Heart left ventricle (tissue), 13 donors: ENCODE measurements around the gene SH3YL1.

Experiments used
- CTCF ChIP-seq, 12 donors: fragments of 200-600 bp; sonication (generic) in 4 of 12; IDR thresholded peaks; one replicate each; pipeline versions ENCODE4 v1.5.0 to v1.8.0; 2018 to 2022; ENCODE audit warnings: antibody characterized with exemption in 12 of 12, mild to moderate bottlenecking in 5 of 12
- POLR2A ChIP-seq, 2 donors: fragments of 450-650 bp; IDR thresholded peaks; one replicate each; pipeline ENCODE4 v1.6.1; 2017; ENCODE audit warnings: antibody characterized with exemption in 2 of 2, mild to moderate bottlenecking in 2 of 2, moderate library complexity in 2 of 2
- donor health status: ischemic (EF 13 %, LVEDD 7.1; RV severe dilation, severe dysfunction).
- donor health status: DM: no; HTN: yes; CAD: no.
- donor health status: DM: no; HTN: no; CAD: no.
- donor health status: ischemic (EF 25% LVEDD 6.9; RV normal size, moderate dysfunction).
- donor health status: ischemic (EF 25% LVEDD 5.7; RV mildly dilated, moderate dysfunction).
- donor health status: ischemic (EF 35%, LVEDD 5.7; RV mildly dilated, moderate dysfunction).
- donor health status: nonischemic (EF 11% LVEDD 7.7; RV severe dilation, severe dysfunction).
- donor health status: DM: yes; HTN: yes; CAD: no.
- donor health status: PGD.
- donor health status: ischemic (EF 29% LVEDD 5.4; RV normal size, mild dysfunction).
- donor health status: nonischemic (EF 23%, LVEDD 6.1; RV moderate dilation, normal function).

DNA sequence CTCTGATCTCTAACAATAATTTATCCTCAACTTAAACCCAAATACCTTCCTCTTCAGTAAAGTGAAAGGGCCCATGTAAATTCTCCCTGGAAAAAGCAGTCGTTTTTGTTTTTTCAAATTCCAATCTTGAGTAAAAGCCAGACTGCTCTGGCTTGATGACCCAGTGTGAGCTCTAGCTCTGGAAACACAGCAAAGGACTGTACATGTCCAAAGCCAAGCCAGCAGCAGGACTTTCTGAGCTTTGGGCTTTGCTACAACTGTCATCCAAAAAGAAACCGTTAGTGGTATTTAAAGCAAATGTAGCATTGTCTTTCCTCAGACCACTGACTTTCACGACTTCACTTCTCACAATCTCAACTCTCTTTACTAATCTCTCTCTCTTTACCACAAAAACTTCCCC lies 25.4 kb downstream of the SH3YL1 start:
- no peak for TF ChIP-seq CTCF (IDR thresholded peaks at IDR 0.05)
- TF ChIP-seq POLR2A (IDR thresholded peaks at IDR 0.05) = no peak
